Sigmoid colon (tissue), 4 donors: ENCODE results near the gene ARMC2.

ENCODE experiments used
- CTCF ChIP-seq, 4 experiments: fragments of 450-650 bp in 3 of 4; fragments of 200-600 bp in 1 of 4; IDR thresholded peaks; one replicate each; pipeline ENCODE4 v1.5.1; 2016 to 2019; ENCODE audit warnings: antibody characterized with exemption in 4 of 4, mild to moderate bottlenecking in 3 of 4, moderate library complexity in 2 of 4
- EP300 ChIP-seq, 4 donors: sonication (generic); formaldehyde crosslinking; IDR thresholded peaks; one replicate each; pipeline ENCODE4 v1.6.1; 2017; ENCODE audit warnings: antibody characterized with exemption in 4 of 4
- POLR2A ChIP-seq, 2 donors: fragments of 450-650 bp; IDR thresholded peaks; one replicate each; pipeline ENCODE4 v1.6.1; 2016; ENCODE audit warnings: antibody characterized with exemption in 2 of 2, mild to moderate bottlenecking in 2 of 2, moderate library complexity in 2 of 2
- POLR2AphosphoS5 ChIP-seq, 4 donors: sonication (generic); formaldehyde crosslinking; IDR thresholded peaks; one replicate each; pipeline ENCODE4 v1.6.1; 2017; ENCODE audit warnings: antibody characterized with exemption in 4 of 4

- TF ChIP-seq POLR2A (IDR thresholded peaks at IDR 0.05) (no peak), CTCF (IDR thresholded peaks at IDR 0.05) (no peak), EP300 (IDR thresholded peaks at IDR 0.05) (no peak), POLR2AphosphoS5 (IDR thresholded peaks at IDR 0.05) (no peak)
Observed at GRCh38 chr6:108799791-108800190, 48.4 kb upstream of the ARMC2 start.
